Measurements from ENCODE around the gene C19orf85. TPM values are rescaled to one million over a fixed set of nuclear protein-coding genes. Genes with fewer than 3 reads are reported as not detected.

Gene C19orf85
- total RNA-seq, 1 experiment from 2014 or later, result not detected

- DNase-seq, result no peak
- Histone ChIP-seq H3K9ac (ENCODE audit: low read length) (no peak overlapping the region), H3K36me3 (ENCODE audit: low read depth, low read length) (peaks cover 11% of the 10 kb centered on the region; the same call in 1 of the 2 replicates), H3K79me2 (ENCODE audit: low read length) (peaks cover 27% of the 10 kb centered on the region), H3K9me3 (ENCODE audit: low read length) (no peaks in the 10 kb centered on the region), H2AFZ (ENCODE audit: low read length) (no peak overlapping the region), H3K27me3 (ENCODE audit: low read length) (no peaks in the 10 kb centered on the region), H3K4me2 (ENCODE audit: low read length) (no peak overlapping the region), H3F3A (ENCODE audit: low read length, unreplicated experiment) (no peaks in the 10 kb centered on the region), H3K4me3 (ENCODE audit: low read length) (no peak overlapping the region), H3K27ac (ENCODE audit: low read length) (no peak overlapping the region), H4K20me1 (ENCODE audit: low read length) (peaks cover 6% of the 10 kb centered on the region; the same call in 1 of the 2 replicates), H3K9me2 (replicated peaks; ENCODE audit: low read length) (no peaks in the 10 kb centered on the region), H3K4me1 (ENCODE audit: insufficient read depth, low read length) (peaks cover 13% of the 10 kb centered on the region)
- ChIA-PET CTCF (interaction anchor here (0.6 kb wide), 1 partner anchor 311 kb away, joined by 3 read pairs; no protein-coding TSS in a partner anchor), POLR2A (ENCODE audit: unreplicated experiment) (no interaction called here)
- no peak for ATAC-seq
- no TSS peak for BruUV-seq (replicated peaks)
- intact Hi-C loops (cut with micrococcal nuclease), result no loop called here
- TF ChIP-seq CTCF (conservative IDR thresholded peaks at IDR 0.05; ENCODE audit: low read depth, low read length) (no peak), EZH2 (IDR thresholded peaks at IDR 0.05; ENCODE audit: low read length, unreplicated experiment) (no peak), EZH2phosphoT487 (IDR thresholded peaks at IDR 0.05; ENCODE audit: borderline replicate concordance, low read length) (no peak)
Measured at GRCh38 chr19:55457683-55458457, 6.7 kb downstream of the C19orf85 start.

DNA sequence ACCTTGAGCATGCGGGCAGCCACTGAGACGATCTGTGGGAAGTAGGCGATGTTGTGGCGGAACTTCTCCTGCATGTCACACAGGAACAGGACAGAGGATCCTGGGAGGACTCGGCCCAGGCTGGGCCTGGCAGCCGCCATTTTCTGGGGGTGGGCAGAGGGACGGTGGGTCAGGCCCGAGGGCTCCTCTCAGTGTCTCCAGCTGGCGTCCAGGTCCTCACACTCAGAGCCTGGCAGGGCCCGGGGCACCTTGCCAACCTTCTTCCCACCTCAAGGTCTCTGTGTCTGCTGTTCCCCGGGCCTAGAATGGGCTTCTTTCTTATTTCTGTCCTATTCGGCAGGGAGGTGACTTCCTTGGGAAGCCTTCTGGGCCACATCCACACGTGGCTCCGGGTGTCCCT, 8.2 kb downstream of the C19orf85 start:
- ChIA-PET CTCF (no interaction called here), POLR2A (ENCODE audit: unreplicated experiment) (no interaction called here)
- Histone ChIP-seq H3K9me3 (ENCODE audit: low read length) (no peaks in the 10 kb centered on the region), H3K27me3 (ENCODE audit: low read length) (peaks cover 9% of the 10 kb centered on the region), H2AFZ (ENCODE audit: low read length) (no peak overlapping the region), H3F3A (ENCODE audit: low read length, unreplicated experiment) (no peaks in the 10 kb centered on the region), H3K79me2 (ENCODE audit: low read length) (peaks cover 27% of the 10 kb centered on the region), H4K20me1 (ENCODE audit: low read length) (peaks cover 6% of the 10 kb centered on the region; the same call in 1 of the 2 replicates), H3K9me2 (replicated peaks; ENCODE audit: low read length) (no peaks in the 10 kb centered on the region), H3K4me2 (ENCODE audit: low read length) (no peak overlapping the region), H3K9ac (ENCODE audit: low read length) (no peak overlapping the region), H3K4me3 (ENCODE audit: low read length) (no peak overlapping the region), H3K27ac (ENCODE audit: low read length) (no peak overlapping the region), H3K4me1 (ENCODE audit: insufficient read depth, low read length) (peaks cover 8% of the 10 kb centered on the region), H3K36me3 (ENCODE audit: low read depth, low read length) (peaks cover 12% of the 10 kb centered on the region; the same call in 1 of the 2 replicates)
- DNase-seq (no peak), ATAC-seq (no peak)
- intact Hi-C loops (cut with micrococcal nuclease), result no loop called here
- TF ChIP-seq EZH2phosphoT487 (IDR thresholded peaks at IDR 0.05; ENCODE audit: borderline replicate concordance, low read length), result no peak
- TF ChIP-seq CTCF (conservative IDR thresholded peaks at IDR 0.05; ENCODE audit: low read depth, low read length), result no peak
- no peak for TF ChIP-seq EZH2 (IDR thresholded peaks at IDR 0.05; ENCODE audit: low read length, unreplicated experiment)
- no TSS peak for BruUV-seq (replicated peaks)

Measured in PC-3 (cell line).